Measurements from ENCODE around the gene FAM180A.

FAM180A gene

GRCh38 chr7:135697276-135698049 lies 51.1 kb downstream of the FAM180A start:
- TF ChIP-seq, protein P1, sequence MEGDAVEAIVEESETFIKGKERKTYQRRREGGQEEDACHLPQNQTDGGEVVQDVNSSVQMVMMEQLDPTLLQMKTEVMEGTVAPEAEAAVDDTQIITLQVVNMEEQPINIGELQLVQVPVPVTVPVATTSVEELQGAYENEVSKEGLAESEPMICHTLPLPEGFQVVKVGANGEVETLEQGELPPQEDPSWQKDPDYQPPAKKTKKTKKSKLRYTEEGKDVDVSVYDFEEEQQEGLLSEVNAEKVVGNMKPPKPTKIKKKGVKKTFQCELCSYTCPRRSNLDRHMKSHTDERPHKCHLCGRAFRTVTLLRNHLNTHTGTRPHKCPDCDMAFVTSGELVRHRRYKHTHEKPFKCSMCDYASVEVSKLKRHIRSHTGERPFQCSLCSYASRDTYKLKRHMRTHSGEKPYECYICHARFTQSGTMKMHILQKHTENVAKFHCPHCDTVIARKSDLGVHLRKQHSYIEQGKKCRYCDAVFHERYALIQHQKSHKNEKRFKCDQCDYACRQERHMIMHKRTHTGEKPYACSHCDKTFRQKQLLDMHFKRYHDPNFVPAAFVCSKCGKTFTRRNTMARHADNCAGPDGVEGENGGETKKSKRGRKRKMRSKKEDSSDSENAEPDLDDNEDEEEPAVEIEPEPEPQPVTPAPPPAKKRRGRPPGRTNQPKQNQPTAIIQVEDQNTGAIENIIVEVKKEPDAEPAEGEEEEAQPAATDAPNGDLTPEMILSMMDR (IDR thresholded peaks at IDR 0.05): no peak

DNA sequence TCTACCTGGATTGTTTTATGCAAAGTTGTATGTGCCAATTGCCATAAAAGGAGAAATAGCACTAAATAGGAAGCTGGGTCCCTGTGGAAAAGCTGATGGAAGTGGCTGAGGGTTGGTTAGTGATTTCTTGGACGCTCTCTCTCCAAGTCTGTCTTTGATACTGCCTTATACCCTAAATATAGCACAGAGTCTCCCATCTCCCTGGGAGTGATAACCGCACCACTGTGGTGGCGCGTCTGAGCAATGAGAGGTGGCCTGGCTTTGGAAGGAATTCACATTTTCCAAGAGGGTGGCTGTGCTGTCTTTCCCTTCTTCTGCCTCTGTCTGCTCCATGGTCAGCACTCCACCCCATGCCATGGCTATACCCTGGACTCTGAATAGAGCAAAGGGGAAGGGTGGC lies 55.1 kb downstream of the FAM180A start:
- TF ChIP-seq, protein P1 (IDR thresholded peaks at IDR 0.05): no peak

GRCh38 chr7:135692055-135692454 lies 56.6 kb downstream of the FAM180A start:
- TF ChIP-seq, protein P1 (IDR thresholded peaks at IDR 0.05): no peak

DNA sequence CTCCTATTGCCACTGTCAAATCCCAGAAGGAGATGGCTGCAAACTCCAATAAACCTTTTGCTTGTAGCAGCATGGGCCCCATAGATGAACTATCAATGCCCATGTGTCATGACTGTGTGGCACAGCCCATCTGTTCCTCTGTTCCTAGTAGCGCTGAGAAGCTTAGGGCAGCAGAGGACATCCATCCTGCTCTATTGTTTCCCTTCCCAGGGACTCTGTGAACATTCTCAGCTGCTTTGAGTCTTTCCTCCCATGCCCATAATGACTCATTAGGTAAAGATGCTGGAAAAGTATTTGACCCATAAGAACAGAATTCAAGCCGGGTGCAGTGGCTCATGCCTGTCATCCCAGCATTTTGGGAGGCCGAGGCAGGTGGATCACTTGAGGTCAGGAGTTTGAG lies 58.0 kb downstream of the FAM180A start:
- TF ChIP-seq, protein P1 (IDR thresholded peaks at IDR 0.05): no peak

DNA sequence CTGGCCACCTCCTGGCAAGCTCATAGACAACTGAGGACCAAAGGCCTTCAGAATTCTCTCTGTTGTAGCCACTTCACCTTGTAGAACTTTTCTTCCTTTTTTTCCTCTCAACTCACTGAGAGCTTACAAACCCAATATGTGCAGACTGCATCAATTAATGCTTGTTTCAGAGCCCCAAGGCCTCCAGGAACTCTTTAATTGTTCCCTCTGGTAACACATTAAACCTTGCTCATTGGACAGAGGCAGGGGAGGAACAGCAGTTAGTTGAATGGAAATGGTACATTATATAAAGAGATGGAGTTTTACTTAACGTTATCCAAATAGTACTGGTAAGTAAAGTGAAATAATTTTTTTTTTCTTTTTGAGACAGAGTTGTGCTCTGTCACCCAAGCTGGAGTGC lies 61.1 kb downstream of the FAM180A start:
- TF ChIP-seq, protein P1 (IDR thresholded peaks at IDR 0.05): no peak

DNA sequence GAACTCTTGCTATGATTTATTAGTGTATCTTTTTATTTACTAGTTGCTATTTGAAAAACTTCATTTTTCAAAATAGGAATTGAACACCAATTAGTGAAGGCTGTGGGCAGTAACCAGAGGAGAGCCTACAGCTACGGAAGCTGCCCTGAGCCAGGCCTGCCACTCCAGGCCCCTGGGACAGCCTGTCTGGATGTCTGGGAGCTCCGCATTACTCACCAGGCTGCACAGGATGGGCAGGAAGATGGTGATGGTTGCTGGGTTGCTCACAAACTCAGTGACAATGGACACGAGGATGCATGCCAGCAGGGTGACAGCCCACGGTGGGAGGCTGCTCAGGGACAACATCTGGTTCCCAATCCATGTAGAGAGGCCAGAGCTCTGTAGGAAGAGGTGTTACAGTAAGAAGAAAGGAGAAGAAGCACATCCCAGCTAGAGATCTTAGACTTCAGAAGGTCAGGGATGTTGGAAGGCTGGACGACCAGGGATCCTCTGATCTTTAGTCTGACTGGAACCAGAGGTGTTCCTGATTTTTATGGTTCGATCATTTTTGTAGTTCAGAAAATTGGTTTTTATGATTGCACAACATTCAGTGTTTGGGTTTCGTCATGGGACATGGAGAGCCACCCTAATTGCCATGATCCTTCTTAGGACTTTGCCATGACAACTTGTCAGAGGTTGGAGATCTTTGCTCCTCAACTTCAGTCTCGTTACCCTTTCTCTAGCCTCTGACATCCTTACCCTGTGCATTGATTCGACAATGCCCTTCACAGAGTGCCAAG lies 63.1 kb downstream of the FAM180A start:
- TF ChIP-seq, protein P1 (IDR thresholded peaks at IDR 0.05): no peak

- TF ChIP-seq, protein P1 (IDR thresholded peaks at IDR 0.05): no peak
These were observed 63.9 kb downstream of the FAM180A start for GRCh38 chr7:135684699-135685098.

Measured in LNCAP (cell line).